Panc1 (cell line): ENCODE data around the gene PHF23.

Source experiments
- SIN3A ChIP-seq: IDR thresholded peaks from 2 replicates; pipeline ENCODE4 v1.6.1; 2012; ENCODE audit warnings: low read depth, mild to moderate bottlenecking, low read length, moderate library complexity, borderline replicate concordance; ENCODE audit not compliant: insufficient read depth
- TF ChIP-seq, protein P1 (sequence below): fragments of 450-650 bp; IDR thresholded peaks from 2 replicates; pipeline ENCODE4 v1.5.1; 2017; ENCODE audit warnings: mild to moderate bottlenecking
- TF ChIP-seq, protein P2 (sequence below), 2 experiments: IDR thresholded peaks; 2 replicates each; pipeline ENCODE4 v1.6.1; 2011 to 2012; ENCODE audit warnings: low read depth in 2 of 2, control low read depth in 1 of 2, low read length in 1 of 2, mild to moderate bottlenecking in 1 of 2, moderate library complexity in 1 of 2; ENCODE audit not compliant: insufficient read depth in 1 of 2

GRCh38 chr17:7260151-7260550 lies 20.9 kb upstream of the PHF23 start:
- TF ChIP-seq, protein P1, sequence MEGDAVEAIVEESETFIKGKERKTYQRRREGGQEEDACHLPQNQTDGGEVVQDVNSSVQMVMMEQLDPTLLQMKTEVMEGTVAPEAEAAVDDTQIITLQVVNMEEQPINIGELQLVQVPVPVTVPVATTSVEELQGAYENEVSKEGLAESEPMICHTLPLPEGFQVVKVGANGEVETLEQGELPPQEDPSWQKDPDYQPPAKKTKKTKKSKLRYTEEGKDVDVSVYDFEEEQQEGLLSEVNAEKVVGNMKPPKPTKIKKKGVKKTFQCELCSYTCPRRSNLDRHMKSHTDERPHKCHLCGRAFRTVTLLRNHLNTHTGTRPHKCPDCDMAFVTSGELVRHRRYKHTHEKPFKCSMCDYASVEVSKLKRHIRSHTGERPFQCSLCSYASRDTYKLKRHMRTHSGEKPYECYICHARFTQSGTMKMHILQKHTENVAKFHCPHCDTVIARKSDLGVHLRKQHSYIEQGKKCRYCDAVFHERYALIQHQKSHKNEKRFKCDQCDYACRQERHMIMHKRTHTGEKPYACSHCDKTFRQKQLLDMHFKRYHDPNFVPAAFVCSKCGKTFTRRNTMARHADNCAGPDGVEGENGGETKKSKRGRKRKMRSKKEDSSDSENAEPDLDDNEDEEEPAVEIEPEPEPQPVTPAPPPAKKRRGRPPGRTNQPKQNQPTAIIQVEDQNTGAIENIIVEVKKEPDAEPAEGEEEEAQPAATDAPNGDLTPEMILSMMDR, result no peak
- TF ChIP-seq, protein P2, sequence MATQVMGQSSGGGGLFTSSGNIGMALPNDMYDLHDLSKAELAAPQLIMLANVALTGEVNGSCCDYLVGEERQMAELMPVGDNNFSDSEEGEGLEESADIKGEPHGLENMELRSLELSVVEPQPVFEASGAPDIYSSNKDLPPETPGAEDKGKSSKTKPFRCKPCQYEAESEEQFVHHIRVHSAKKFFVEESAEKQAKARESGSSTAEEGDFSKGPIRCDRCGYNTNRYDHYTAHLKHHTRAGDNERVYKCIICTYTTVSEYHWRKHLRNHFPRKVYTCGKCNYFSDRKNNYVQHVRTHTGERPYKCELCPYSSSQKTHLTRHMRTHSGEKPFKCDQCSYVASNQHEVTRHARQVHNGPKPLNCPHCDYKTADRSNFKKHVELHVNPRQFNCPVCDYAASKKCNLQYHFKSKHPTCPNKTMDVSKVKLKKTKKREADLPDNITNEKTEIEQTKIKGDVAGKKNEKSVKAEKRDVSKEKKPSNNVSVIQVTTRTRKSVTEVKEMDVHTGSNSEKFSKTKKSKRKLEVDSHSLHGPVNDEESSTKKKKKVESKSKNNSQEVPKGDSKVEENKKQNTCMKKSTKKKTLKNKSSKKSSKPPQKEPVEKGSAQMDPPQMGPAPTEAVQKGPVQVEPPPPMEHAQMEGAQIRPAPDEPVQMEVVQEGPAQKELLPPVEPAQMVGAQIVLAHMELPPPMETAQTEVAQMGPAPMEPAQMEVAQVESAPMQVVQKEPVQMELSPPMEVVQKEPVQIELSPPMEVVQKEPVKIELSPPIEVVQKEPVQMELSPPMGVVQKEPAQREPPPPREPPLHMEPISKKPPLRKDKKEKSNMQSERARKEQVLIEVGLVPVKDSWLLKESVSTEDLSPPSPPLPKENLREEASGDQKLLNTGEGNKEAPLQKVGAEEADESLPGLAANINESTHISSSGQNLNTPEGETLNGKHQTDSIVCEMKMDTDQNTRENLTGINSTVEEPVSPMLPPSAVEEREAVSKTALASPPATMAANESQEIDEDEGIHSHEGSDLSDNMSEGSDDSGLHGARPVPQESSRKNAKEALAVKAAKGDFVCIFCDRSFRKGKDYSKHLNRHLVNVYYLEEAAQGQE (IDR thresholded peaks at IDR 0.05; ENCODE audit: insufficient read depth in 1 of 2, low read depth in 2 of 2, low read length in 1 of 2), result no peak
- TF ChIP-seq SIN3A, result no peak
